Right kidney (tissue), 1 donor: ENCODE measurements around the gene TBC1D3B.
"Not testable (repeated sequence)": the region's sequence is repeated elsewhere in the genome, so short reads cannot be mapped to it uniquely, and the experiment has no call there.

Experiments
- DNase-seq: peaks from one replicate; pipeline ENCODE4 v3.0.0-alpha.2; 2016

TBC1D3B gene

GRCh38 chr17:36201102-36201501, 24.7 kb upstream of the TBC1D3B start:
- DNase-seq, result not testable (repeated sequence)

DNA sequence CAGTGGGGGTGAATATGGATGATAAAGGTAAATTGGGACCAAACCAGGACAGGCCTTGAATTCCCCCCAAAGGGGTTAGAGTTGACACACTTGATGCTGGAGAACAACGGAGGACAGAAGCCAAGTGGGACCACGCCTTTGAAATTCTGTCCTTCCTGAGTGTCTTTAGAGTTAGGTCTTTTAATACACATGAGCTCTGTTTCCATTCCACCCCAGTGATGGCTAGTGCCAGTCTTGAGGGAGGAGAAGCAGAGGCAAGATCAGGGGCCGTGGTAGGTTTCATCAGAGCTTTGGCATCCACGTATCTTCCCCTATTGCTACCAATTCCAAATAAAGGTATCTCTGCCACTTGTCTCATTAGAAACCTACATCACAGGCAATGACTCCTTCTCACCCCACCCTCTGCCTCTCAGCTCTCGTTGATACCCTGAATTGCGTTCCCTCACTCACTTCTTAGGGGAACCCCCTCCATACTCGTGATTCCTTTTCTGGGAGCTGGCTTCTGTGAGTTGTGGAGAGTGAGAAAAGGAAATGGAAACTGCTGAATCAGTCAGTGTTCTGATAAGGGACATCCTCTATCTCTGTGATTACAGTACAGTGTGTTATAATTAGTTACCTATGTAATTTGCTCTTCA, 22.5 kb upstream of the TBC1D3B start:
- DNase-seq, result no peak

DNA sequence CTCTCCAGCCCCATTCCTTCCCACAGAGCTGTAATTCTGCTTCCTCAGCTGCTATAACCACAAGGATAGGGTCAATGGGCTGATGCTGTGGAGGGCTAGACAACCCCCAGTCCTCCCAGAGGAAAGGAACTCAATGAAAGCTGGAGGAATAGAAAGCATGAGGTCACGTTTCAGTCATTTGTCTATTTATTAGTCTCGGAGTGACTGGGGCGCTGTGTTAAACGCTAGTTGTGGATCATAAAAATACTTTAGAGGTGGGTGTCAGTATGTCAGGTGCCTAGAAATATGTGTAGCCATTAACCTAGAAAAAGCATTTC, 20.9 kb upstream of the TBC1D3B start:
- no peak for DNase-seq

GRCh38 chr17:36196131-36196486, 19.7 kb upstream of the TBC1D3B start:
- no peak for DNase-seq

DNA sequence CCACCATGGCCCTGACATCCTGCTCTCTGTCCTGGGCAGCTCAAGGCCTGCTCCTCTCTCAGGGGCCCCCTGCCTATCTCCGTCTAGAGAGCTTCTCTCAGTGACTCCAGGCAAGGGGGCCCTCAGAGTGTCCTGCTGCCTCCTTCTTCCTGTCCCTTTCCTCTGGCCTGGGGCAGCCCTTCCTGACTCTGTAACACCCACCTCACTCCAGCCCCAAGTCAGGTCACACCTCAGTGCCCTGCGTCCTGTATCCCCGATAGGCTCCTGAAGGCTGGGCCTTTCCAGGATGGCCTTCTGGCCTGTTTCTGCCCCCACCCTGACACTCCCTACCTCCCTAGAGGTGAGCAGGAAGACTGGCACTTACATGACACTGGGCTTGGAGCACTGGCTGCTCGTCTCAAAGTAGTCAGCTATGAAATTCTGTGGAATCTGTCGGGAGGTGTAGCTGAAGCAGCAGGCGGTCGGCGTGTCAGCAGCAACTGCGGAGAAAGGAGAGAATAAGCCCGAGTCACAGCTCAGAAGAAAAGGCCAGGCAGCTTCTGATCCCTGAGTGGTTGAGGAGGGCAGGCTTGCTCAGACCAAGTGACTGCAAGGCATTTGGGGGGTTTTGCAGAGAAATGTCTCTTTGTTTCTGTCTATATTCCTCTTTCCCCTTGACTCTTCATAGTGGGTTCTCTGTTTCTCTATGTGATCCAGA, 19.1 kb upstream of the TBC1D3B start:
- DNase-seq, result no peak

- DNase-seq, result not testable (repeated sequence)
Observed at GRCh38 chr17:36194832-36195433, 18.5 kb upstream of the TBC1D3B start.

- not testable (repeated sequence) for DNase-seq
Observed at GRCh38 chr17:36194147-36194831, 17.9 kb upstream of the TBC1D3B start.

DNA sequence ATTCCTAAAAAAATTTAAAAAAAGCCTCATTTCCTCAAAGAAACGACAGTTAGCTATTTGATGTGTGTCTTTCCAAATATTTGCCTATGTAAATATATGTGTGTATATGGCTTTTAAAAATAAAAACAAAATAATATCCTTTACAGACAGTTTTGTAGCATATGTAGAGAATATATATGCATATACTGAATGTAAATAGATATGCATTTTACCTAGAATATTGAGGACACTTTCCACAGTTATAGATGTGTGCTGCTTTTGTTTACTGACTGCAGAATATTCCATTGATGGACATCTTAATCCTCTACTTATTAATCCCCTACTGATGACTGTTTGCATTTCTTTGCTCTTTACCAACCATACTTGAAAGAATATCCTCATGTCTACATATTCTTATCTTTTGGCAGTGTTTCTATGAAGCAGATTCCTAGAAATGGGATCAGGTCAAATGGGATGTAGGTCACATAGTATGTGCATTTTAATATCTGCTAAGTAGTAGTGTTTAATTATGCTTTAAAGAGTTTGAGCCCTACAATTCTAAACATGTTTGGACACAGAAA, 16.9 kb upstream of the TBC1D3B start:
- no peak for DNase-seq

DNA sequence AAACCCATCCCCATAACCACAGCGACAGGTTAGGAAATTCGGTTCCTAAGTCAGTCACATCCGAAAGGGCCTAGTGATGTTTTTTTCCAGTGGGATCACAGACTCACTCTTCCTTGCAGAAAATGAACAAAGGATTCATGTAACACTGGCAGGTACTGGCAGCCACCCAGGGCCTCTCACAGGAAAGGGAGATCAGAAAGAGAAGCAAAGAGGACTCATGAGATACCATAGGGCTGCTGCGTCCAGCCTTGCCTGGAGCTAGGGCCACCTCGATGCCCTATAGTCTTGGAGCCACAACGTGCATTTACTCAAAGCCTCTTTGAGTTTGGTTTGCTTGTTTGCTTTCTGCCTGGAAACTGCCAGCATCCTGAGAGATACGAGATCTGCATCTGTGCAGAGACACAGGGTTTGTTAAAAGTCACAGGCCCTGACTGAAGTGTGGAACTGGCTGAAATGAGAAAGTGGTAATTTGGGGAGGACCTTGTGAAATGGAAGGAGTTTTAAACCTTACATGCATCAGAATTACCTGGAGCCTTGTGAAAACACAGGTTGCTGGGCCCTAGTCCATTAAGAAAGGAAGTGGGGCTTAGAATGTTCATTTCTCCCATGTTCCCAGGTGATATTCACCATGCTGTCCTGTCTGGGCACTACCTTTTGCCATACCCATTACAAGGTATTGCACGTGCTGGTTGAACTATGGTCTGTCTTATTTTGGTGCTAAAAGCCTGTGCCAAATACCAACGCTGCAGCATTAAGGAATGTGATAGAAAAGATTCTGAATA, 14.3 kb upstream of the TBC1D3B start:
- DNase-seq, result not testable (repeated sequence)

GRCh38 chr17:36189993-36190392, 13.6 kb upstream of the TBC1D3B start:
- DNase-seq, result not testable (repeated sequence)

DNA sequence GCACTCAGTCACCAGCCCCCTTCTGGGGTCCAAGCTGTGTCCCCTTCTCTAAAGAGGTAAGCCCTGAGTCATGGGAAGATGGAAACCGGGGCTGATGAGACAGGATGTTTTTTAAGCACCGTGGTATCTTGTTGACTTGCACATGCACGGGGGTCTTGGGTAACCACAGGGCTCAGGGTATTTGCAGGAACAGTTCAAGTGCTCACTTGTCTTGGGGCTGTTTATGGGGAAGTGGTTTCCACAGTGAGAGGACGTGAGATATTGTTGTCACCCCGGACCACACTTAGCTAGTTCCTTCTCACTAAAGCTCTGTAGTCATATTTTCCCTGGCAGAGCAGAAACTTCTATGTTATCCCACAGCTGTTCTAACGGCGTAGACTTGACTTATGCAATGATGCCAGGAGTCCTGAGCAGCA, 12.5 kb upstream of the TBC1D3B start:
- DNase-seq, result no peak

DNA sequence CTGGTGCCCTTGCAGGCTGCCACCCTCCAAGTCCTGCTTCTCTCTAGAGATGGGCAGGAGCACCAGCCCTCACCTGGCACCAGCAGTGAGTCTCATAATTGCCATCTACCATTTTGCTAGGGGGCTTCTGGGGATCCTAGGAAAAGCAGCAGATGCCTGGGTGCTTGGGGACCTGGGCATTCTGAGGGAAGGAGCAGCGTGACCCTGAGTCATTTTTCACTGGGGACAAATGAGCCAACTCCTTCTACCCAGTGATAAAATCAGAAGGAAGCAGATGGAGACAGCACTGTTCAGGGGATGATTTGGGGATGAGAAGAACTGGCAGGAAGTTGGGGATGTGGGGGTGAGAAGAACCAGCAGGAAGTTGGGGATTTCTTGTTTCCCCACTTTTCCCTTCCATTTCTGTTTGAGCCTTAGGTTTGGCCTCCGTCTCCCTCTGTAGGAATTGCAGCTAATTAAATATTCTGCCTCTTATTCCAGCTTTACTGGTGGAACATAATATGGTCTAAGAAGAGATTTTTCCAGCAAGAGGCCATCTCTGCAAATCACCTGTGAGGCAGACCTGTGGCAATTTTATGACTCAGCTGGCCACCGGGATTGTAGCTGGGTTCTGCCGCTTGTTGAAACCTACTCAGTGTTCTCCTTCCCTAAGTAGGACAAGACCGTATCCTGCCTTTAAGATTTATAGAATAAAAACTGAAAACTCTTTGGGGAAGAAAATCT, 11.7 kb upstream of the TBC1D3B start:
- DNase-seq, result not testable (repeated sequence)

DNA sequence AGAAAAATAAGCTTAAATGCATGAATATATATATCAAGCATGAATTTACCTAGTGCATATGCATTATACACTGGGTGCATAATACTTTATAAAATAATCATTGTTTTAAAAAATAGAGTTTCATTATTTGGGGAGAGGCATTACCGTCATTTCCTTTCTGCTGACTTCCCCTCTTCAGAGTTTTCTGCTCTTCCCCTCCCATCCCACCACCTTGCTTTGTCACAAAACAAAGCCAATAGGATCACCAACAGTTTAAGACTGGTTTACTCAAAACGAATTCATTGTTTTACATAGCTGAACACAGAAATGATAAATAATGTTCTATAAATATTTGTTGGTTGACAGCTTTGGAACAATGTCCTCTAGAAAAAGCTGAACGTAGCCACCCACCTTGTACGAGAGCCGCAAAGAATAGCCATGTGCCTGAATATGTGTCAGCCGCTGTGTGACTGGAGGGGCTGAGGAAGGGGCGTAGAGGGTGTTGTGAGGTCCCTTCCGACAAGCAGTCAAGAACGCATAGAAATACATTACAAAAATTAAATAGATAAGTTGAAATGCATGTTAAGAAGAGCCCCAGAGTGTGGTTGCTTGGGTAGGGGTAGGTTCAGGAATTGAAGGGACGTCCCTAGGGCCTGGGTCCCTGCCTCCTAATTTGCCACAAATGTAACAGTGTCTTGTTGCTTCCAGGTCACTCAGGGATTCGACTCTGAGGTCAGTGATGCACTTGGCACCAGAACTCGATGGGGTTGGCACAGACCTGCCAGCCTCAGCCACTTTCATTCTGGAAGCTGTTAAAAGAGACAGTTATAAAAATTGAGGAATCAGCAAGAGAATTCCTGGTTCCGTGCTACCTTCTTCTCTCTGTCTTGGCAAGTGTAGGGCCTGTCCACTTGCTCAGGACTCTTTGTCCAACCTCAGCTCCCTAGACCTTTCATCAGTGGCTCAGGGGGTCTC, 10.7 kb upstream of the TBC1D3B start:
- DNase-seq, result not testable (repeated sequence)

GRCh38 chr17:36185416-36185815, 9.0 kb upstream of the TBC1D3B start:
- no peak for DNase-seq

- no peak for DNase-seq
Observed at GRCh38 chr17:36184023-36184765, 7.8 kb upstream of the TBC1D3B start.

DNA sequence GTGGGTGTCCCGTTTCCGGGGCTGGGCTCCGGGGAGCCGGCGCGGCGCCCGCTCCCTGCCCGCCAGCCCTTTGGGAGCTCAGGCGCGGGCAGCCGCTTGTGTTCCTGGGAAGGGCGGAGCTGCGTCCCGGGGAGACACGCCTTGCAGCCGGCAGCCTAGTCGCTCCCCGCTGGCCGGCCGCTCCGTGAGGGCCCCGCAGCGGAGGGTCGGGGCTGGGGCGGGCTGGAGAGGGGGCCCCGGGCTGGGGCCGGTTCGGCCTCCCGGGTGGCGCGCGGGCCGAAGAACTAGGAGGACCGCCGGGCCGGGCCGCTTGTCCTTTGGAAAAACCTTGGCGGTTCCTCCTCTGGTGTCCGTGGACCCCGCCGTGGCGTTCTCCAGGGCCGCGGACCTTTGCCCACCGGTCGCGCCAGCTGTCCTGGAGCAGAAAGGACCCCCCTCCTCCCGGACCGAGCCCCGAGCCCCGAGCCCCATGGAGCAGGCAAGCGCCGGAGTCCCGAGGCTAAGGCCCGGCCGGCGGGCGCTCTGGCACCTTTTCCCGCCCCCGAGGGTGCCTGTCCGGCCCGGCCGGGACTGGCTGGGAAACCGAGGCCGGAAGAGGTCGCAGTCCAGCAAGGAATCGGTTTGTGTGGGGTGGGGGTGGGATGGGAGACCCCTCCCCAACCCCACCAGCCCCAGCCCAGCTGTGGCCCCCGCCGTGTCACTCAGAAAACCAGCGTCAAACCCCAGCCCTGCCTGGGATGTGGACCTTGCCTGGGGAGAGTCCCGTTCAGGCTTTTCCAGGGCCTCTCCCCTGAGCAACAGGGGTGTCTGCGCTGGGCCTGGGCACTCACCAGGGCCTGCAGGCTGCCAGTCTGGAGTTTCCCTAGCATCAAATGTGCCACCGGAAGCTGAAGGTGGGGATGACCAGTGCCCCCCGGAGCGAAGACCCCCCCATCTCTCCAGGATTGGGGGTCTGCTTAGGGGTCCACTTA, 6.8 kb upstream of the TBC1D3B start:
- DNase-seq, result peak; percentile 45

- DNase-seq, result peak; percentile 74
Observed at GRCh38 chr17:36182176-36183000, 6.0 kb upstream of the TBC1D3B start.
